ENCODE results near the gene CAMSAP2.

Gene CAMSAP2

GRCh38 chr1:200867018-200867811 lies 128.5 kb downstream of the CAMSAP2 start:
- no peak for TF ChIP-seq GATA2 (IDR thresholded peaks at IDR 0.05; ENCODE audit: low read depth, low read length)

GRCh38 chr1:200869376-200869752 lies 130.7 kb downstream of the CAMSAP2 start:
- TF ChIP-seq GATA2 (IDR thresholded peaks at IDR 0.05; ENCODE audit: low read depth, low read length) (no peak), GATA3 (IDR thresholded peaks at IDR 0.05; ENCODE audit: low read depth, low read length) (no peak)

DNA sequence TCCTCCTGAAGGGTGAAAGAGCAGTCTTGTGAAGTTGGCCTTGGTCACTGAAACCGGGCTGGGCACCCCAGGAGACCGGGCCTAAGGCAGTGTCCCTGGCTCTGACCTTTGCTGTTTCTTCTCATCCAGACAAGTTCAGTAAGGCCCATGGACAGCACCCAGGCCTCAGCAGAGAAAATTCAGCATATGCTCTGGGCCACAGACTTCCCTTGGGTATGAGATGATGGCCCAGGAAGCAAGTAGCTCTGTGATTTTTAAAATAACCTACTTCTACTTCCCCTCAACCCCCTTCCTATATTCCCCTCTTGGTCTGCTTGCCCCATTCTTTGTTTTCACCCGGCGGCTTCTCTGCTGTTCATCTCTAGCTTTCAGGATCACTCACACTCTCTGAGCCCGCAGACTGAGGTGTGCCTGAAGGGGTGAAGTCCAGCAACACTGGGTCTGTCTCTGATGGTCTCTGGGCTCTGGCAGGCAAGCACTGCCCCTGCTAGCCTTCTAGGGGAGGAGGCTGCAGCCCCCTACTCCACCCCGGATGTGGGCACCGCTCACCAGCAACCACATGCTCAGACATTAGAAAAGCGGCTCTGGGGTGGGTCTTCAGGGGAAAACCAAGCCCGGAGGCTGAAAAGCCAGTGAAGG lies 131.2 kb downstream of the CAMSAP2 start:
- no peak for TF ChIP-seq GATA3 (IDR thresholded peaks at IDR 0.05; ENCODE audit: low read depth, low read length)
- no peak for TF ChIP-seq GATA2 (IDR thresholded peaks at IDR 0.05; ENCODE audit: low read depth, low read length)

GRCh38 chr1:200872446-200873115 lies 133.9 kb downstream of the CAMSAP2 start, which contains the start of gene GPR25:
Gene GPR25, plus strand, starts transcription at chr1:200872981. Its CDS starts 57 bp downstream, at chr1:200873038.
- TF ChIP-seq GATA3 (IDR thresholded peaks at IDR 0.05; ENCODE audit: low read depth, low read length) (no peak), GATA2 (IDR thresholded peaks at IDR 0.05; ENCODE audit: low read depth, low read length) (no peak)

DNA sequence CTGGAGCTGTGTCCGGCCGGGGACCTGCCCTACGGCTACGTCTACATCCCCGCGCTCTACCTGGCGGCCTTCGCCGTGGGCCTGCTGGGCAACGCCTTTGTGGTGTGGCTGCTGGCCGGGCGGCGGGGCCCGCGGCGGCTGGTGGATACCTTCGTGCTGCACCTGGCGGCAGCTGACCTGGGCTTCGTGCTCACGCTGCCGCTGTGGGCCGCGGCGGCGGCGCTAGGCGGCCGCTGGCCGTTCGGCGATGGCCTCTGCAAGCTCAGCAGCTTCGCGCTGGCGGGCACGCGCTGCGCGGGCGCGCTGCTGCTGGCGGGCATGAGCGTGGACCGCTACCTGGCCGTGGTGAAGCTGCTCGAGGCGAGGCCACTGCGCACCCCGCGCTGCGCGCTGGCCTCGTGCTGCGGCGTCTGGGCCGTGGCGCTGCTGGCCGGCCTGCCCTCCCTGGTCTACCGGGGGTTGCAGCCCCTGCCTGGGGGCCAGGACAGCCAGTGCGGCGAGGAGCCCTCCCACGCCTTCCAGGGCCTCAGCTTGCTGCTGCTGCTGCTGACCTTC lies 134.5 kb downstream of the CAMSAP2 start:
- TF ChIP-seq GATA2 (IDR thresholded peaks at IDR 0.05; ENCODE audit: low read depth, low read length) (no peak), GATA3 (IDR thresholded peaks at IDR 0.05; ENCODE audit: low read depth, low read length) (no peak)

GRCh38 chr1:200873671-200874397 lies 135.1 kb downstream of the CAMSAP2 start:
- TF ChIP-seq GATA2 (IDR thresholded peaks at IDR 0.05; ENCODE audit: low read depth, low read length) = no peak
- TF ChIP-seq GATA3 (IDR thresholded peaks at IDR 0.05; ENCODE audit: low read depth, low read length) = no peak

DNA sequence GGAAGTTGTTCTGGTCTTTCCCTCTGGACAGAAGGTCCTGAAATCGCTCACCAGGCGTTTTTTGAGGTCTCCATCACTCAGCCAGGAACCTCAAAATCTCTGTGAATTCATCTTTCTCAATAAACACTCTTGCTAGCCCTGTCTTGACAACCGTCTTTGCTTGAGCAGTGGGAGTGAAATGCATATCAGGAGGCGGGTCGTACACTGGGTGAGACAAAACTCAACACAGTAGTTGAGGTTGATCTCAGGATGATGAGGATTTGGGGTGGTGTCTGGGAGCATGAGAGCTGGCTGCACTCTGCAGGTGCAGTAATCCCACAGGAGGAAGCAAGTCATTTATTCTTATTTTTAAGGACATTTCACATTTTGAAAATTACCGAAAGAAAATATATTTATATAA lies 136.0 kb downstream of the CAMSAP2 start:
- TF ChIP-seq GATA3 (IDR thresholded peaks at IDR 0.05; ENCODE audit: low read depth, low read length) (no peak), GATA2 (IDR thresholded peaks at IDR 0.05; ENCODE audit: low read depth, low read length) (no peak)

DNA sequence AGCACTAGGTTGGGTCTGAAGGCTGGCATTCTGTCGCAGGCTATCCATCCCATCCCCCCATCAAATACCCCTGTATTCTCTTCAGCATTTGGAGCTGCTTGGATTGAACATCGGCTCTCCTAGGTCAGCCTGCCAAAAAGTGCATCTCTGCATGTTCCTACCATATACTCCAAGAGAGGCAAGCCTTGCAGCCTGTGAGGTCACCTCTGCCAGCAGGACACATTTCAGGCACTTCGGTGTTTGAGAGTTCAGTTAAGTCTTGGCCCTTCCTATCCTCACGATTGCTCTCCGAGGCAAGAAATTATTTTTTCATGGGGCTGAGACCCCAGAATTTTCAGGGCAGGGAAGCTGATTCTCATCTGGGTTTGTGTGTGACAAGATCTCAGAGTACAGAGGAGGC lies 136.7 kb downstream of the CAMSAP2 start:
- TF ChIP-seq GATA3 (IDR thresholded peaks at IDR 0.05; ENCODE audit: low read depth, low read length) (no peak), GATA2 (IDR thresholded peaks at IDR 0.05; ENCODE audit: low read depth, low read length) (no peak)

DNA sequence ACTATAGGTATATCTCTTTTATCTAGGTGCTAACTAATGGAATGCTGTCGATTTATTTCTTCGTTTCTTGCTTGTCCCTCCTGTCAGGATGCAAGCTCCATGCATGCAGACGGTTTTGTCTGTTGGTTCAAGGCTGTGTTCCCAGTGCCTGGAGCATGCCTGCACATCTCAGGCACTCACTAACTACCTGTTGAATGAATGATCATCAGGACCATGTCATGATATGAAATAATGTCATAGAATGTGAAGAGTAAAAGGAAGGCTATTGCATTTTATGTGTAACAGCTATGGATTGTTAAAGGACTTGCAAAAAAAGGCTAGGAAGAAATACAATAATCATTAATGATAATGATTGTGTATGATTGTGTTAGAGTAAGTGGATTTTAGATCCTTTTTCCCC lies 138.3 kb downstream of the CAMSAP2 start:
- TF ChIP-seq GATA2 (IDR thresholded peaks at IDR 0.05; ENCODE audit: low read depth, low read length) (no peak), GATA3 (IDR thresholded peaks at IDR 0.05; ENCODE audit: low read depth, low read length) (no peak)

DNA sequence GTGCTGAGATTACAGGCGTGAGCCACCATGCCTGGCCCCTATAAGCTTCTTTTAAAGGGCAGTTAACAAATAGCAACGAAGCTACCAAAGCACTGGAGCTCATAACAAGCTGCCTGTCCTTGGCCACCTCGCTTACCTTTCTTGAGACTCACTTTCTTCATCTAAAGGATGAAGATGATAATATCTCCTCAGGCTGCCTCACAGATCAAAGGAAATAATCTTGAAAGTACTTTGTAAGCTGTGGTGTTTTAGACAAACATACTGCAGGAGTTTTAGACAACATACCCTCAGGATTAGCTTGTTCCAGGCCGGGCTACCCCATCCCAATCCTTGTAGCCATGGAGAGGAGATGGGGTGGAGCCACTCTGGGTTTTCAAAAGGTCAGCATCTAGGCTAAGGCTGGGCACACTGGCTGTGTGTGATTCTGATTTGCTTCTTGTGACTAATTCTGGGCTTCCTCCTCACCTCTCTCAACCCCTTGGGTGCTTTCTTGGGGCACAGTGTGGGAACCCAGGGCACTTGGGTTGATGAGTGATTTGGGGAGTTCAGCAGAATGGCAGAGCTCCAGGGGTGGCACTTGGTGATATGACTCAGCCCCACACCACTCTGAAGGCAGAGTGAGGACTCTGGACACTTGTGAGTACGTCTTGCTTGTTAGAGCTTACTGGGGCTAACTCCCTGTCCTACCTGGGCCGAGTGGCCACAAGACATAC lies 139.3 kb downstream of the CAMSAP2 start:
- TF ChIP-seq GATA3 (IDR thresholded peaks at IDR 0.05; ENCODE audit: low read depth, low read length) (no peak), GATA2 (IDR thresholded peaks at IDR 0.05; ENCODE audit: low read depth, low read length) (no peak)

DNA sequence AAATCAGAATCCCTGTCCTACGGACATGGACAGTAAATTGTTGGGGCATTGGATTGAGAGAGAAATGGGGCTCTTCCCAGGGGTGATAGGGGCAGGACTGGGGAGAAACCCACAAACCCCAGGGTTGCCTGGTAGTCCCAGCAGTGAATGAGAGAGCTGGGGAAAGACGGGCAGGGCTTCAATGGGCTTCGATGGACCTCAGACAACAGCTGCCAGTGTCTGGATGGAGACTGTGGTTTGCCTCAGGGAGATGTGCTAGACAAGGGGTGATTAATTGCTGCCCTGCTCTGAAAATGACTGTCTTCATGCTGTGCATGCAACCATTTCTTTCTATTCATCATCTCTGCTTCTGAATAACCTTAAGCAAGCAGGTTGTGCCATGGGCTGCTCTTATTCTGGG lies 141.5 kb downstream of the CAMSAP2 start:
- no peak for TF ChIP-seq GATA3 (IDR thresholded peaks at IDR 0.05; ENCODE audit: low read depth, low read length)
- no peak for TF ChIP-seq GATA2 (IDR thresholded peaks at IDR 0.05; ENCODE audit: low read depth, low read length)

- TF ChIP-seq GATA2 (IDR thresholded peaks at IDR 0.05; ENCODE audit: low read depth, low read length) (no peak), GATA3 (IDR thresholded peaks at IDR 0.05; ENCODE audit: low read depth, low read length) (no peak)
These were observed 144.4 kb downstream of the CAMSAP2 start for GRCh38 chr1:200883118-200883517.
